Esophagus muscularis mucosa (tissue), 4 donors: ENCODE results near the gene FAM184B. TPM values are rescaled to one million over a fixed set of nuclear protein-coding genes. Genes with fewer than 3 reads are reported as not detected.

Source experiments
- DNase-seq: peaks from one replicate; pipeline ENCODE4 v3.0.0-alpha.2; 2017; ENCODE audit errors: extremely low spot score
- H3K27ac ChIP-seq, 4 donors: fragments of 200-600 bp; sonication (generic); replicated peaks in 1 of 4; 1 replicate in 3 of 4; 2 replicates in 1 of 4; pipeline ENCODE4 v1.5.1; 2016 to 2019; ENCODE audit warnings: mild to moderate bottlenecking in 1 of 4
- H3K27me3 ChIP-seq, 4 donors: fragments of 200-600 bp; sonication (generic); one replicate each; pipeline versions ENCODE4 v1.5.1 to v1.6.0; 2016 to 2019
- H3K36me3 ChIP-seq, 4 donors: fragments of 200-600 bp; sonication (generic); one replicate each; pipeline ENCODE4 v1.5.1; 2016 to 2019
- H3K4me1 ChIP-seq, 4 donors: fragments of 200-600 bp; sonication (generic); one replicate each; pipeline ENCODE4 v1.5.1; 2016 to 2019
- H3K4me3 ChIP-seq, 4 donors: fragments of 200-600 bp; sonication (generic); 1 replicate in 2 of 4; 2 replicates in 2 of 4; pipeline ENCODE4 v1.5.1; 2016 to 2019; ENCODE audit warnings: mild to moderate bottlenecking in 4 of 4, moderate library complexity in 1 of 4
- H3K9me3 ChIP-seq, 4 donors: fragments of 200-600 bp; sonication (generic); 1 replicate in 3 of 4; 2 replicates in 1 of 4; pipeline ENCODE4 v1.5.1; 2016 to 2019
- EP300 ChIP-seq: sonication (generic); formaldehyde crosslinking; IDR thresholded peaks from one replicate; pipeline ENCODE4 v1.6.1; 2017; ENCODE audit warnings: antibody characterized with exemption
- POLR2A ChIP-seq: fragments of 450-650 bp; IDR thresholded peaks from one replicate; pipeline ENCODE4 v1.6.1; 2017; ENCODE audit warnings: antibody characterized with exemption, moderate library complexity, mild to moderate bottlenecking, low read depth
- POLR2AphosphoS5 ChIP-seq, 2 donors: sonication (generic); formaldehyde crosslinking; IDR thresholded peaks; one replicate each; pipeline ENCODE4 v1.6.1; 2017; ENCODE audit warnings: antibody characterized with exemption in 2 of 2
- WGBS: methylation state at CpG from one replicate; pipeline ENCODE4 v1.1.5; 2018; 5-methylcytosine and 5-hydroxymethylcytosine counted together
- intact Hi-C: fragments of 100-400 bp; cut with DNase I; formaldehyde crosslinking; loops from one replicate; pipeline ENCODE4 v1.15.1; 2023
- total RNA-seq, 4 donors: library from RNA; depleted of rRNA; stranded (reverse); fragments of >200 nt; gene quantifications; one replicate each; pipeline versions ENCODE4 v1.1.0 to v1.2.1, GENCODE V29; 2016
- TF ChIP-seq, protein P1 (sequence below), 3 experiments: fragments of 200-600 bp in 2 of 3; fragments of 450-650 bp in 1 of 3; sonication (generic) in 2 of 3; IDR thresholded peaks; one replicate each; pipeline ENCODE4 v1.5.1; 2017 to 2019; ENCODE audit warnings: antibody characterized with exemption in 3 of 3, mild to moderate bottlenecking in 2 of 3, moderate library complexity in 1 of 3

Gene FAM184B
- total RNA-seq, 4 donors from 2014 or later, result not detected

DNA sequence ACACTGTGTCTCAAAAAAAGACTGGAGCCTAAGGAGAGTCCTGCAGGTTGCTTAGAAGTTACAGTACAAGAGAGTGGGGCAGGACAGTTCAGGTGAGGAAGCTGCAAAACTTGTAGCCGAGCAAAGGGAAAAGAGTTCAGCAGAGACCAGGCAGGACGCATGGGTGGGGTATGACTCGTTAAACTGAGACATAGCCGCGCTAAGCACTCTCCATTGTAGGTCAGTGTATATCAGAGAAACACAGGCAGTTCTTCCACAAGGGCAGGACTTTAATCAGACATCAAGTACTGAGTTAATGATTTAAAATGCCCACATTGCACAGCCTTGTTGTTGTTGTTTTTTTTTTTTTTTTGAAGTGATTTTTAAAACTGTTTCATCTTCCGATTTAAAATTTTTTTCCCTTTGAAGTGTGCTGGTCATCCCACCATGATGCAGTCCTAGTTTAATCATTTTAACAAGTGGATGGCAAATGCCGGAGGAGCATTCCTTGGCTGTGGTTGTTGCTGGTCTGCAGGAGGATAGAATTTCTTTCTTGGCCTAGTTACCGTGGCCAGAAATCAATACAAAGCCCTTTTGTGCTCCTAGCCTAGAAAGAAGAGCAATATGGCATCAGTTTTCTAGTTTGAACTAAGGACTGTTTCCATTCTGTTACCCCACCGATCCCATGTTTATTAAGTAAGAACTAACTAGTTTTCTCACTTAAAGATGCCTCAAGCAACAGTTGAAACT is 194.2 kb downstream of the FAM184B start:
- Histone ChIP-seq H3K4me1 (no peaks in the 10 kb centered on the region), H3K36me3 (peaks cover 72 to 100% (median 93%) of the 10 kb centered on the region in 4 donors), H3K27me3 (no peaks in the 10 kb centered on the region), H3K27ac (no peak overlapping the region), H3K9me3 (no peaks in the 10 kb centered on the region), H3K4me3 (no peak overlapping the region)
- intact Hi-C loops, result no loop called here
- no peak for DNase-seq
- TF ChIP-seq, protein P1, sequence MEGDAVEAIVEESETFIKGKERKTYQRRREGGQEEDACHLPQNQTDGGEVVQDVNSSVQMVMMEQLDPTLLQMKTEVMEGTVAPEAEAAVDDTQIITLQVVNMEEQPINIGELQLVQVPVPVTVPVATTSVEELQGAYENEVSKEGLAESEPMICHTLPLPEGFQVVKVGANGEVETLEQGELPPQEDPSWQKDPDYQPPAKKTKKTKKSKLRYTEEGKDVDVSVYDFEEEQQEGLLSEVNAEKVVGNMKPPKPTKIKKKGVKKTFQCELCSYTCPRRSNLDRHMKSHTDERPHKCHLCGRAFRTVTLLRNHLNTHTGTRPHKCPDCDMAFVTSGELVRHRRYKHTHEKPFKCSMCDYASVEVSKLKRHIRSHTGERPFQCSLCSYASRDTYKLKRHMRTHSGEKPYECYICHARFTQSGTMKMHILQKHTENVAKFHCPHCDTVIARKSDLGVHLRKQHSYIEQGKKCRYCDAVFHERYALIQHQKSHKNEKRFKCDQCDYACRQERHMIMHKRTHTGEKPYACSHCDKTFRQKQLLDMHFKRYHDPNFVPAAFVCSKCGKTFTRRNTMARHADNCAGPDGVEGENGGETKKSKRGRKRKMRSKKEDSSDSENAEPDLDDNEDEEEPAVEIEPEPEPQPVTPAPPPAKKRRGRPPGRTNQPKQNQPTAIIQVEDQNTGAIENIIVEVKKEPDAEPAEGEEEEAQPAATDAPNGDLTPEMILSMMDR (IDR thresholded peaks at IDR 0.05), result no peak
- TF ChIP-seq EP300 (no peak), POLR2AphosphoS5 (IDR thresholded peaks at IDR 0.05) (no peak), POLR2A (no peak)
- WGBS, result 88% methylated on average over 9 of the region's 9 CpGs

DNA sequence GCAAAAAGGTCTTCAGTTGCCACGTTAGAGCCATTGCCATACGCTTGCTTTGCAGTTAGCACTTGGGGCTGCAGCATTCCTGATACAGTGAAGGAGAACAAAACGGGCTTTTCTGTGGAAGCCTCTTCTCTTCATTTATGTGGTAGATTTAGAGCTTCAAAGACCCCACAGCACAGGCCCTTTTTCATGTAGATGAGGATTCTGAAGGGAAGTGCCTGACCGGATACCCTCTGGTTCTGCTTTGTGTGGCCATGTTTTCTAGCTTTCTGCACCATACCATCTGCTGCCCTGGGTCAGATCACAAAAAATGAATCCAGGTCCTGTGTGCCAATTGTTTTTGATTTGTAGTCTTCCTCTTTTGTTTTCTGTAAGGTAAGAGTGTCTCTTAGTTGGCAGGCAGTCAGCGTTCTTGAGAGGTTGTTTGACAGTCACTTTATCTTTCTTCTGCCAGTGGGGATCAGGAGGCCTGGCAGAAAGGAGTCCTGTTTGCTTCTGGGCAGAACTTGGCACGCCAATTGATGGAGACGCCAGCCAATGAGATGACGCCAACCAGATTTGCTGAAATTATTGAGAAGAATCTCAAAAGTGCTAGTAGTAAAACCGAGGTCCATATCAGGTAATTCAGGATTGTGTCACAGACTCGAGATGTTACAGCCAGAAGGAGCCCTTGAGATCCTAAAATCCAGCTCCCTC is 196.8 kb downstream of the FAM184B start:
- TF ChIP-seq, protein P1 (IDR thresholded peaks at IDR 0.05), result no peak
- TF ChIP-seq POLR2AphosphoS5 (IDR thresholded peaks at IDR 0.05) (no peak), POLR2A (no peak), EP300 (no peak)
- no peak overlapping the region for H3K27ac ChIP-seq
- DNase-seq, result no peak
- H3K4me1 ChIP-seq, result peaks cover 6 to 15% (median 12%) of the 10 kb centered on the region in 4 donors
- intact Hi-C loops, result no loop called here
- H3K9me3 ChIP-seq, result no peaks in the 10 kb centered on the region
- 93% methylated on average over 10 of the region's 10 CpGs for WGBS
- H3K4me3 ChIP-seq, result no peak overlapping the region
- H3K27me3 ChIP-seq, result no peaks in the 10 kb centered on the region
- H3K36me3 ChIP-seq, result peaks cover 64 to 99% (median 85%) of the 10 kb centered on the region in 4 donors

DNA sequence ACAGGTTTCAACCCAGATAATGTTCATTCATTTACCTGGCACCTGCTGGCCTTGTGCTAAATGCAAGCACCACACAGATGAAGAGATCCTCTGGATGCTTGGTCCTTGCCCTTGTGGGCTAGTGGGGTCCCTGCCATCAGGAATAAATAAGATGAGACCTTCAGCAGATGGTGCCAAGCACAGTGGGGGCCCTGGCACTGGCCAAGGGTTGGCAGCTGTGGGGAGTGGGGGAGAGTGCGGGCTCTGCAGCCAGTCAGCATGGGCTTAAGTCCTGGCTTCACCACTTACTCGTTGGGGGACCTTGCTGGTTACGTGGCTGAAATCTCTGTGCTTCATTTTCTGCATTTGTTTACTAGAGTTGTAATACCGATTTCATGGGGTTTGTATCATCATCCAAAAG is 197.5 kb downstream of the FAM184B start:
- no peaks in the 10 kb centered on the region for H3K9me3 ChIP-seq
- no peak overlapping the region for H3K4me3 ChIP-seq
- WGBS, result 89% methylated on average over 4 of the region's 4 CpGs
- intact Hi-C loops, result no loop called here
- H3K27ac ChIP-seq, result no peak overlapping the region
- no peaks in the 10 kb centered on the region for H3K27me3 ChIP-seq
- H3K36me3 ChIP-seq, result peaks cover 58 to 93% (median 80%) of the 10 kb centered on the region in 4 donors
- H3K4me1 ChIP-seq, result peaks cover 13 to 22% (median 15%) of the 10 kb centered on the region in 4 donors
- DNase-seq, result no peak
- no peak for TF ChIP-seq EP300

DNA sequence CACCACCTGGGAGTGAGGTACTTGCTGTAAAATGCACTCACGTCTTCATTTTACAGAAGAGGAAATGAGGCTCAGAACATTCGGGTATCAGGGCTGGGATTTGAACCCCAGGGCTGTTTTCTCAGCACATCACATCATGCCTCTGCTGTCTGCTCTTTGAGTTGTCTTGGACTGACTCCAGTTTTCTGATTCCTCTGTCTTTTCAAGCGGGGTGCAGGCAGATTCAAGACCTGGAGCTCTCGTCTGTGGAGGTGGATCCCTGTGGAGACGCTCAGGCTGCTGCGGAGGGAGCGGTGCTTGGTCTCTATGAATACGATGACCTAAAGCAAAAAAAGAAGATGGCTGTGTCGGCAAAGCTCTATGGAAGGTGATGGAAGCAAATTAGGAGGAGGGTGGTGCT is 198.1 kb downstream of the FAM184B start:
- Histone ChIP-seq H3K9me3 (no peaks in the 10 kb centered on the region), H3K27ac (no peak overlapping the region), H3K4me1 (peaks cover 19 to 29% (median 22%) of the 10 kb centered on the region in 4 donors), H3K4me3 (no peak overlapping the region), H3K36me3 (peaks cover 52 to 87% (median 73%) of the 10 kb centered on the region in 4 donors), H3K27me3 (no peaks in the 10 kb centered on the region)
- WGBS, result 88% methylated on average over 9 of the region's 9 CpGs
- DNase-seq, result no peak
- TF ChIP-seq EP300 (no peak), POLR2A (no peak)
- intact Hi-C loops, result no loop called here

DNA sequence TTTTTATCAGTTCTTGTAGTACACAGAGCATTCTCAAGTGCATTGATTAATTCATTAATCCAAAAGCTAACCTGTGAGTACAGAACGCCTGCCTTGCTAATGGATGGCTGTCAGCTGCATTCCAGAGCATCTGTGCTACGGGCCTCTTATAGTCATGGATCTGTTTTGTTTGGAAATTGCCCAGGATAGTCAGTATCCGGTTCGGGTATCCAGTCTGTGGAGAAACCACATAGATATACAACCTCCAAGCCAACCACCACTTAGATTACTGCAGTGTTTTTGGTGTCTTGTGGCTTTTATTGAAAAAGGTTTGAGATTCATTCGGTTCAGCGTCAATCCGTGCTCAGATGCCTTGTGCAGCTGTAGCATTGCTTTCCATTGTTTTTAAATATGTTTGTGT is 200.5 kb downstream of the FAM184B start:
- H3K36me3 ChIP-seq, result peaks cover 38 to 64% (median 54%) of the 10 kb centered on the region in 4 donors
- peaks cover 25 to 41% (median 34%) of the 10 kb centered on the region in 4 donors for H3K4me1 ChIP-seq
- no peak for DNase-seq
- 73% methylated on average over 7 of the region's 7 CpGs for WGBS
- intact Hi-C loops, result no loop called here
- no peaks in the 10 kb centered on the region for H3K9me3 ChIP-seq
- H3K27me3 ChIP-seq, result no peaks in the 10 kb centered on the region
- no peak overlapping the region for H3K4me3 ChIP-seq
- no peak for TF ChIP-seq POLR2AphosphoS5 (IDR thresholded peaks at IDR 0.05)
- TF ChIP-seq POLR2A, result no peak
- TF ChIP-seq, protein P1 (IDR thresholded peaks at IDR 0.05), result no peak
- TF ChIP-seq EP300, result no peak
- H3K27ac ChIP-seq, result peak overlapping the region in 2 of 4 donors; percentile 19 to 90

Other genes starting within 250 kb of the FAM184B start
- gene LAP3, start 204.4 kb downstream of the FAM184B start, total RNA-seq, result 100 to 1,000 TPM in 1 of 4 donors, 10 to 100 TPM in 3; 72.3 to 117 (median 78.9) TPM
- gene MED28, start 167.0 kb downstream of the FAM184B start, total RNA-seq, result 10 to 100 TPM; 11.8 to 22.8 (median 14.2) TPM
- 10 to 100 TPM; 23.4 to 28.7 (median 26.3) TPM for gene DCAF16, start 29.1 kb upstream of the FAM184B start, total RNA-seq
- gene NCAPG, start 29.4 kb upstream of the FAM184B start, total RNA-seq, result under 1 TPM in 3 of 4 donors, not detected in 1; 0.17 to 0.98 (median 0.71) TPM
- gene LCORL, start 240.1 kb upstream of the FAM184B start, total RNA-seq, result 10 to 100 TPM in 2 of 4 donors, 1 to 10 TPM in 2; 7.6 to 14.1 (median 11.5) TPM